Stimulated activated CD4-positive, alpha-beta T cell treated with anti-CD3 and anti-CD28 coated beads, Interleukin-1b, Interleukin-23, amount 100 ng/mL, for 1 hour (primary cell): ENCODE measurements around the gene FAM43A.

Source experiments
- DNase-seq, 2 donors: peaks; one replicate each; pipeline ENCODE4 v3.0.0-alpha.2; 2020; ENCODE audit warnings: low read depth in 2 of 2

FAM43A gene

GRCh38 chr3:194675680-194676079, 10.0 kb upstream of the FAM43A start:
- DNase-seq = no peak

- no peak for DNase-seq
Measured at GRCh38 chr3:194676471-194676870, 9.2 kb upstream of the FAM43A start.

GRCh38 chr3:194680888-194681615, 4.6 kb upstream of the FAM43A start:
- DNase-seq = no peak

GRCh38 chr3:194682189-194682693, 3.4 kb upstream of the FAM43A start:
- no peak for DNase-seq

- DNase-seq = peak in 1 of 2 donors; percentile 44
Measured at GRCh38 chr3:194682694-194683310, 2.9 kb upstream of the FAM43A start.

GRCh38 chr3:194683380-194683779, 2.3 kb upstream of the FAM43A start:
- DNase-seq = no peak

- no peak for DNase-seq
Measured at GRCh38 chr3:194685065-194685717, 492 bp upstream of the FAM43A start.

GRCh38 chr3:194686414-194686815, 732 bp downstream of the FAM43A start:
- no peak for DNase-seq

- DNase-seq = peak in 1 of 2 donors; percentile 4
Measured at GRCh38 chr3:194686816-194687637, 1.3 kb downstream of the FAM43A start.

- DNase-seq = peak in 1 of 2 donors; percentile 62
Measured at GRCh38 chr3:194687638-194688199, 2.0 kb downstream of the FAM43A start.

- DNase-seq = no peak
Measured at GRCh38 chr3:194688200-194688740, 2.6 kb downstream of the FAM43A start.

- DNase-seq = no peak
Measured at GRCh38 chr3:194688946-194689345, 3.3 kb downstream of the FAM43A start.

- no peak for DNase-seq
Measured at GRCh38 chr3:194689493-194689944, 3.8 kb downstream of the FAM43A start.

- no peak for DNase-seq
Measured at GRCh38 chr3:194690501-194691372, 5.1 kb downstream of the FAM43A start.

- DNase-seq = no peak
Measured at GRCh38 chr3:194691481-194692283, 6.0 kb downstream of the FAM43A start.

GRCh38 chr3:194696702-194697101, 11.0 kb downstream of the FAM43A start:
- no peak for DNase-seq

- no peak for DNase-seq
Measured at GRCh38 chr3:194702545-194702944, 16.9 kb downstream of the FAM43A start.

- no peak for DNase-seq
Measured at GRCh38 chr3:194705227-194705626, 19.5 kb downstream of the FAM43A start.

- no peak for DNase-seq
Measured at GRCh38 chr3:194705761-194706160, 20.1 kb downstream of the FAM43A start.
